GM21526 (cell line): ENCODE results near the gene TMEM235.
"Not testable (repeated sequence)": the region's sequence is repeated elsewhere in the genome, so short reads cannot be mapped to it uniquely, and the experiment has no call there.

ENCODE experiments used
- ATAC-seq: cut with Tn5 transposase; IDR thresholded peaks from one replicate; pipeline ENCODE4 v1.9.1; 2021; ENCODE audit warnings: moderate library complexity; ENCODE audit not compliant: unreplicated experiment, low FRiP score

The TMEM235 gene

DNA sequence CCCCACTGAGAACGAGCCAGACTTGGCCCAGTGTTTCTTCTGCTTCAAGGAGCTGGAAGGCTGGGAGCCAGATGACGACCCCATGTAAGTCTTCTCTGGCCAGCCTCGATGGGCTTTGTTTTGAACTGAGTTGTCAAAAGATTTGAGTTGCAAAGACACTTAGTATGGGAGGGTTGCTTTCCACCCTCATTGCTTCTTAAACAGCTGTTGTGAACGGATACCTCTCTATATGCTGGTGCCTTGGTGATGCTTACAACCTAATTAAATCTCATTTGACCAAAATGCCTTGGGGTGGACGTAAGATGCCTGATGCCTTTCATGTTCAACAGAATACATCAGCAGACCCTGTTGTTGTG is 16.7 kb upstream of the TMEM235 start:
- no peak for ATAC-seq

DNA sequence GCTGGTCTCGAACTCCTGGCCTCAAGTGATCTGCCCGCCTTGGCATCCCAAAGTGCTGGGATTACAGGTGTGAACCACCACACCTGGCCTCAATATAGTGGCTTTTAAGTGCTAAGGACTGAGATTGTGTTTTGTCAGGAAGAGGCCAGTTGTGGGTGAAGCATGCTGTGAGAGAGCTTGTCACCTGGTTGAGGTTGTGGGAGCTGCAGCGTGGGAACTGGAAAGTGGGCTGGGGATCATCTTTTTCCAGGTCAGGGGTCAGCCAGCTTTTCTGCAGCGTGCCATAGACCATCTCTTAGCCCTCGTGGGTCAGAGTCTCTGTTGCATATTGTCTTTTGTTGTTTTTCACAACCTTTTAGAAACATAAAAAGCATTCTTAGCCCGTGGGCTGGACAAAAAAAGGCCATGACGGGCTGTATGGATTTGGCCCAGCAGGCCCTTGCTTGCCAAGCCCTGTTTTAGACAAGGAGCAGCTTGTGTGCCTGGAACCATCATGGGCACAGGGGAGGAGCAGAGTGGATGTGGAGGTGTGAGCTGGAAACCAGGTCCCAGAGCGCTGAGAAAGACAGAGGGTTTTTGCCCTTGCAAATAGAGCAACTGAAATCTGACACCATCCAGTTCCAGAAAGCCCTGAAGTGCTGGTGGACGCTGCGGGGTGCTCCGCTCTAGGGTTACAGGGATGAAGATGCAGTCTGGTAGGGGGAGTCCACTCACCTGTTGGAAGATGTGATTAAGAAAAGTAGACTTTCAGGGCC is 11.9 kb upstream of the TMEM235 start:
- no peak for ATAC-seq

GRCh38 chr17:78223061-78223460 is 8.4 kb upstream of the TMEM235 start:
- no peak for ATAC-seq

DNA sequence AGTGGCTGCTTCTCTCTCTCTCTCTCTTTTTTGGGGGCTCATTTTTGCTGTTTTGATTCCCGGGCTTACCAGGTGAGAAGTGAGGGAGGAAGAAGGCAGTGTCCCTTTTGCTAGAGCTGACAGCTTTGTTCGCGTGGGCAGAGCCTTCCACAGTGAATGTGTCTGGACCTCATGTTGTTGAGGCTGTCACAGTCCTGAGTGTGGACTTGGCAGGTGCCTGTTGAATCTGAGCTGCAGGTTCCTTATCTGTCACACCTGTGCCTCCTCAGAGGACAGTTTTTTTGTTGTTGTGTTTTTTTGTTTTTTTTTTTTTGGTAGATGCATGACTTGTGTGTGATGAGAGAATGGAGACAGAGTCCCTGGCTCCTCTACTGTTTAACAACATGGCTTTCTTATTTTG is 7.7 kb upstream of the TMEM235 start:
- ATAC-seq = no peak

DNA sequence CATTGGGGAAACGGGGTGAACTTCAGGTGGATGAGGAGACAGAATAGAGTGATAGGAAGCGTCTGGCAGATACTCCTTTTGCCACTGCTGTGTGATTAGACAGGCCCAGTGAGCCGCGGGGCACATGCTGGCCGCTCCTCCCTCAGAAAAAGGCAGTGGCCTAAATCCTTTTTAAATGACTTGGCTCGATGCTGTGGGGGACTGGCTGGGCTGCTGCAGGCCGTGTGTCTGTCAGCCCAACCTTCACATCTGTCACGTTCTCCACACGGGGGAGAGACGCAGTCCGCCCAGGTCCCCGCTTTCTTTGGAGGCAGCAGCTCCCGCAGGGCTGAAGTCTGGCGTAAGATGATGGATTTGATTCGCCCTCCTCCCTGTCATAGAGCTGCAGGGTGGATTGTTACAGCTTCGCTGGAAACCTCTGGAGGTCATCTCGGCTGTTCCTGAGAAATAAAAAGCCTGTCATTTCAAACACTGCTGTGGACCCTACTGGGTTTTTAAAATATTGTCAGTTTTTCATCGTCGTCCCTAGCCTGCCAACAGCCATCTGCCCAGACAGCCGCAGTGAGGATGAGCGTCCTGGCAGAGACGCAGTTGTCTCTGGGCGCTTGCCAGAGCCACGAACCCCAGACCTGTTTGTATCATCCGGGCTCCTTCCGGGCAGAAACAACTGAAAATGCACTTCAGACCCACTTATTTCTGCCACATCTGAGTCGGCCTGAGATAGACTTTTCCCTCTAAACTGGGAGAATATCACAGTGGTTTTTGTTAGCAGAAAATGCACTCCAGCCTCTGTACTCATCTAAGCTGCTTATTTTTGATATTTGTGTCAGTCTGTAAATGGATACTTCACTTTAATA is 7.0 kb upstream of the TMEM235 start:
- ATAC-seq = no peak

DNA sequence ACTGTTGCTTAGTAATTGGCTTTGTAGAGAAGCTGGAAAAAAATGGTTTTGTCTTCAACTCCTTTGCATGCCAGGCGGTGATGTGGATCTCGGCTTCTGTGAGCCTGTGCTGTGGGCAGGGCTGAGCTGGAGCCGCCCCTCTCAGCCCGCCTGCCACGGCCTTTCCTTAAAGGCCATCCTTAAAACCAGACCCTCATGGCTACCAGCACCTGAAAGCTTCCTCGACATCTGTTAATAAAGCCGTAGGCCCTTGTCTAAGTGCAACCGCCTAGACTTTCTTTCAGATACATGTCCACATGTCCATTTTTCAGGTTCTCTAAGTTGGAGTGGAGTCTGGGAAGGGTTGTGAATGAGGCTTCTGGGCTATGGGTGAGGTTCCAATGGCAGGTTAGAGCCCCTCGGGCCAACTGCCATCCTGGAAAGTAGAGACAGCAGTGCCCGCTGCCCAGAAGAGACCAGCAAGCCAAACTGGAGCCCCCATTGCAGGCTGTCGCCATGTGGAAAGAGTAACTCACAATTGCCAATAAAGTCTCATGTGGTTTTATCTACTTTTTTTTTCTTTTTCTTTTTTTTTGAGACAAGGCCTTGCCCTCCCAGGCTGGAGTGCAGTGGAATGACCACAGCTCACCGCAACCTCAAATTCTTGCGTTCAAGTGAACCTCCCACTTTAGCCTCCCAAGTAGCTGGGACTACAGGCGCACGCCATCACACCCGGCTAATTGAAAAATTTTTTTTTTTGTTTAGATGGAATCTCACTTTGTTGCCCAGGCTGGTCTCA is 6.2 kb upstream of the TMEM235 start:
- ATAC-seq = no peak

DNA sequence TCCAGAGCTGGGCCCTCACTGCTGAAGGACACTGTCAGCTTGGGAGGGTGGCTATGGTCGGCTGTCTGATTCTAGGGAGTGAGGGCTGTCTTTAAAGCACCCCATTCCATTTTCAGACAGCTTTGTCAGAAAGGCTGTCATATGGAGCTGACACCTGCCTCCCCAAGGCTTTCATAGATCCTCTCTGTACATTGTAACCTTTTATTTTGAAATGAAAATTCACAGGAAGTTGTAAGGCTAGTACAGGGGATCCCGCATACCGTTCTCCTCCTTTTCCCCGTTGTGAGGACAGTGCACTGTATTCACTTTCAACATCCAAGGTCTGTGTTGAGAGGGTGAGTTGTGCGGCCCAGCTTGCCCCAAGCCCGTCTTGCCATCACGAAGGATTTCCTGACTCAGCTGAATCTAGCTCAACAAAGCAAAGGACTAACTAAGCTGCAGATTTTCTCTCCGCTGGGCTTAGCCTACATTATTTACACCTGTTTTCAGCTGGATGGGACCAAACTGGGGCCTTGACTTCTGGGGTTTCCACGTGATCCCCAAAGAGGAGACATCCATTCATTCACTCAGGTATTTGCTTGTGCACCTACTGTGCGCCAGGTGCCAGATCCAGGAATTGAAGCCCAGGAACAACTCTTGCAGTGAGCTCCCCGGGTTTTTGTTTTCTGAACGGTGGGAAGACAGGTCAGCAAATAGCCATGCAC is 5.2 kb upstream of the TMEM235 start:
- no peak for ATAC-seq

DNA sequence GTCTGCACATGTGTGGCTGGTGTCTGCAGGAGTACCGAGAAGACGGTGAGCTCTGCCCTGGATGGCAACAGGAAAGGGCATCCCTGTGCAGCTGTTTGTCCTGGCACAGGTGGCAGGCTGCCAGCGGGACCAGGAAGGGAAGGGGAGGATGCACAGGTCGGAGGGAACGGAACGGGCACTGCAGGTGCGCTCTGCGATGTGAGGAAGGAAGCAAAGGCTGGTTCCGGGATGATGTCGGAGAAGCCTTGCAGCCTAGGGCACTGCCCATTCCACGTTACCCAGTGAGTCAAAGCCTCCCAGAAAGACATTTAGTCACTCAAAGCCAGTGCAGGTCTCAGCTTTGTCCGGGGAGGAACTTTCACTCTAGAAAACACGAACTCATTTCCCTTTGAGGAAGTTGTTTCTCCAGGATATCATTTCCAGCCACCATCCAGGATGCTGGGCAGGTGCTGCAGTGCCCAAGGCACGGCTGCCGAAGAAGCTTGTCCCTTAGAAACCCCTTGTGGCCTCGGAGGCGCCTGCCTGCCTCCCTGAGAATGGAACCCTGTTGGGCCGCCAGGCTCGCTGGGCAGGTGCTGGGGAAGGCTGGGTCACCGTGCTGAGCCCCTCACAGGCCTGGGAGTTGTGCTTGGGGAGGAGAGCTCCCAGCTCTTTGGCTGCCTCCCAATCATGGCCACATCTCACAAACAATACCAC is 4.5 kb upstream of the TMEM235 start:
- ATAC-seq = no peak

DNA sequence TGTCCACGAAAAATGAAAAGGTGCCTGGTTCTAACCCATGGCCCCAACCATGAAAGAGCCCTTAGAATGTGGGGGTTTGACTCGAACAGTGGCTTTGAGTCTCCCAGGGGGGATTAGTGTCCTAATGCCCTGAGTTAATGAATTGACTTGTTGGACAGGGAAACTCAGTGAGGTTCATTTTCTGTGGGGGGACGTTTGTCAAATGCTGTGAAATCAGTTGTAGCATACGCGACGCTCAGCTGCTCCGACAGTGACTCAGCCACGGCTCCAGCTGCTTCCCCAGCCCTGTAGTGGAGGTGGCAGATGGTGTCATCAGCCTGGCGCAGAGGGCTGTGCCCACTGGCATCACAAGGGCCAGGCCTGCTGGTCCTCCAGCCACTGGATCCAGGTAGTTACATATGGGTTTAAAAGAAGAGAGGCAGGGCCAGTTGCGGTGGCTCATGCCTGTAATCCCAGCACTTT is 3.9 kb upstream of the TMEM235 start:
- no peak for ATAC-seq

DNA sequence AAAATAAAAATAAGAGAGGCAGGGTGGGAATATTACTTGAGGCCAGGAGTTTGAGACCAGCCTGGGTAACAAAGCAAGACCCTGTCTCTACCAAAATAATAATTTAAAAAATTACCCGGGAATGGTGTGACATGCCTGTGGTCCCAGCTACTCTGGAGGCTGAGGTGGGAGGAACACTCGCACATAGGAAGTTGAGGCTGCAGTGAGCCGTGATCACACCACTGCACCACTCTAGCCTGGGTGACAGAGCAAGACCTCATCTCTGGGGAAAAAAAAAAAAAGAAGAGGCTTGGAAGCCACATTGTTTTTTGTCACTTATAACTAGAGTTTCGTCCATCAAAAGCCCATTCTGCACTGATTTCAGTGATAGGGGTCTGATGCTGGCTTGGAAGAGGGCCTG is 3.3 kb upstream of the TMEM235 start:
- no peak for ATAC-seq

- ATAC-seq = no peak
Observed at GRCh38 chr17:78230252-78230962, 1.0 kb upstream of the TMEM235 start.

GRCh38 chr17:78231991-78232858 is 794 bp downstream of the TMEM235 start:
- no peak for ATAC-seq

GRCh38 chr17:78232859-78233173 is 1.4 kb downstream of the TMEM235 start:
- ATAC-seq = no peak

GRCh38 chr17:78233678-78234077 is 2.2 kb downstream of the TMEM235 start:
- no peak for ATAC-seq

DNA sequence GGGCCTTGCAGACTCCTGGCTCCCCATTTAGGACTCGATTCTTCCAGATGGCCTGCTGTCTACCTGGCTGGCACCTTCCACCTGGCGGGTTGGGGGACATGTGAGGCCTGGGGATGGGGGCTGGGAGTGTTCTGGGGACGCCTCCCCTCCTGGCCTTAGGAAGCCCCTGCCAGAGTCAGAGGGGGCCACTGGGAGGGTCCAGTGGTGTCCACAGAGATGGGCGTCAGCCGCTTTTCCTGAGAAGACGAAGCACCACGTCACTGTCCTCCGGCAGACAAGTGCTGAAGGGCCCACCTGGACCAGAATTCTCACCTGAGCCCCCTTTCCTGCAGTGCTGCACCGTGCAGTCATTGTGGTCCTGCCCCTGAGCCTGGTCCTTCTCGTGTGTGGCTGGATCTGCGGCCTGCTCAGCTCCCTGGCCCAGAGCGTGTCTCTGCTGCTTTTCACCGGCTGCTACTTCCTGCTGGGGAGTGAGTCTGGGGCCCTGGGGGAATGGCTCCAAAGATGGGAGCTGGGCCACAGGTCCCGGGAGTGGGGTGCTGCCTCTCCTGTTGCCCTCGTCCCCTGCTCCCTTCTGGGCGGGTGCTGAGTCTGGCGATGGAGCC is 2.9 kb downstream of the TMEM235 start:
- no peak for ATAC-seq

DNA sequence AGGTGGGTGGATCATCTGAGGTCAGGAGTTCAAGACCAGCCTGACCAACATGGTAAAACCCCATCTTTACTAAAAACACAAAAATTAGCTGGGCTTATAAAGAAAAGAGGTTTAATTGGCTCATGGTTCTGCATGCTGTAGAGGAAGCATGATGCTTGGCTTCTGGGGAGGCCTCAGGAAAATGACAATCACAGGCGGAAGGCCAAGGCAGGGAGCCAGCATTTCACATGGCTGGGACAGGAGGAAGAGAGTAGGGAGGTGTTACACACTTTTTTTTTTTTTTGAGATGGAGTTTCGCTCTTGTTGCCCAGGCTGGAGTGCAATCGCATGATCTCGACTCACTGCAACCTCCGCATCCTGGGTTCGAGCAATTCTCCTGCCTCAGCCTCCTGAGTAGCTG is 3.6 kb downstream of the TMEM235 start:
- ATAC-seq = not testable (repeated sequence)

- ATAC-seq = no peak
Observed at GRCh38 chr17:78235885-78236284, 4.5 kb downstream of the TMEM235 start.
